GM12878 (cell line): ENCODE data around the gene FRAS1. TPM values are rescaled to one million over a fixed set of nuclear protein-coding genes. Genes with fewer than 3 reads are reported as not detected.

Experiments used
- ATAC-seq: fragments of 200-7000 bp; cut with Tn5 transposase; 3 replicates; pipeline ENCODE4 v1.9.1; 2020; ENCODE audit warnings: mild to moderate bottlenecking, moderate library complexity
- BruUV-seq: library from RNA; stranded (reverse); fragments of 400-500 nt; replicated peaks from 2 replicates; lab custom pipeline; 2021; lab: Mats Ljungman, UMichigan
- CTCF ChIA-PET: fragments of 300-600 bp; sonication (Branson Sonifier 250); formaldehyde crosslinking; extraction: SDS; loops from one replicate; lab custom pipeline; 2021; ENCODE audit warnings: inconsistent platforms; lab: Yijun Ruan, JAX
- POLR2A ChIA-PET: fragments of 350-600 bp; formaldehyde crosslinking; extraction: SDS; loops from one replicate; lab custom pipeline; 2021; ENCODE audit warnings: inconsistent platforms; lab: Charles Lee
- RAD21 ChIA-PET: fragments of 300-600 bp; sonication (Branson Sonifier 250); formaldehyde crosslinking; loops from one replicate; lab custom pipeline; 2023; ENCODE audit warnings: antibody characterized with exemption; ENCODE audit not compliant: unreplicated experiment; lab: Charles Lee
- SMC1A ChIA-PET: fragments of 300-600 bp; sonication (Branson Sonifier 250); formaldehyde crosslinking; loops from one replicate; lab custom pipeline; 2023; ENCODE audit not compliant: unreplicated experiment, uncharacterized antibody; lab: Charles Lee
- DNase-seq: peaks from one replicate; pipeline ENCODE4 v3.0.0-alpha.2; 2011; ENCODE audit warnings: low read depth, low spot score
- FAIRE-seq: peaks from 3 replicates; lab custom pipeline; 2011; peaks lifted over from hg19 to GRCh38; lab: Jason Lieb, UNC
- H2AFZ ChIP-seq: 2 replicates; pipeline ENCODE4 v1.6.0; 2011; ENCODE audit warnings: low read depth, low read length, control low read depth; ENCODE audit not compliant: control insufficient read depth
- H3K27ac ChIP-seq: 2 replicates; pipeline ENCODE4 v1.5.1; 2011; ENCODE audit warnings: control low read depth; ENCODE audit not compliant: control insufficient read depth, insufficient read depth
- H3K27me3 ChIP-seq, 2 experiments: replicated peaks in 1 of 2; 2 replicates each; pipeline versions ENCODE4 v1.6.0 to v1.6.1; 2011; ENCODE audit warnings: low read length in 1 of 2; ENCODE audit not compliant: control insufficient read depth in 2 of 2, insufficient read depth in 2 of 2
- H3K36me3 ChIP-seq, 2 experiments: 2 replicates each; pipeline ENCODE4 v1.5.1; 2011; ENCODE audit warnings: low read length in 1 of 2; ENCODE audit not compliant: control insufficient read depth in 2 of 2, insufficient read depth in 2 of 2
- H3K4me1 ChIP-seq: 2 replicates; pipeline ENCODE4 v1.6.1; 2011; ENCODE audit warnings: mild to moderate bottlenecking, low read length, moderate library complexity, mixed read lengths; ENCODE audit not compliant: control insufficient read depth, insufficient read depth
- H3K4me2 ChIP-seq: 2 replicates; pipeline ENCODE4 v1.6.0; 2011; ENCODE audit warnings: control low read depth; ENCODE audit not compliant: control insufficient read depth, insufficient read depth
- H3K4me3 ChIP-seq: fragments of 200-600 bp; sonication (generic); 2 replicates; pipeline ENCODE4 v1.5.1; 2016
- H3K79me2 ChIP-seq: 2 replicates; pipeline ENCODE4 v1.6.0; 2011; ENCODE audit warnings: low read length; ENCODE audit not compliant: control insufficient read depth, insufficient read depth
- H3K9ac ChIP-seq: 2 replicates; pipeline ENCODE4 v1.8.0; 2011; ENCODE audit warnings: low read length, control low read depth, mixed read lengths; ENCODE audit not compliant: control insufficient read depth, insufficient read depth
- H3K9me3 ChIP-seq: replicated peaks from 3 replicates; pipeline ENCODE4 v1.5.1; 2011; ENCODE audit warnings: mild to moderate bottlenecking, low read length; ENCODE audit not compliant: control insufficient read depth, insufficient read depth
- H4K20me1 ChIP-seq: 2 replicates; pipeline ENCODE4 v1.6.0; 2011; ENCODE audit not compliant: control insufficient read depth, insufficient read depth
- ATF3 ChIP-seq: IDR thresholded peaks from 2 replicates; pipeline ENCODE4 v1.6.1; 2011; ENCODE audit warnings: low read depth, mild to moderate bottlenecking, low read length, moderate library complexity, borderline replicate concordance; ENCODE audit errors: extremely low read depth
- ATF7 ChIP-seq: fragments of 450-650 bp; IDR thresholded peaks from 2 replicates; pipeline ENCODE4 v1.6.1; 2016; ENCODE audit warnings: low read depth, mild to moderate bottlenecking
- EGR1 ChIP-seq, 2 experiments: IDR thresholded peaks; 1 replicate in 1 of 2; 2 replicates in 1 of 2; pipeline ENCODE4 v1.6.1; 2011 to 2012; ENCODE audit warnings: low read depth in 2 of 2, low read length in 2 of 2, borderline replicate concordance in 1 of 2, mild to moderate bottlenecking in 1 of 2, moderate library complexity in 1 of 2
- KAT2A ChIP-seq: conservative IDR thresholded peaks from 2 replicates; pipeline ENCODE4 v1.6.1; 2011; ENCODE audit warnings: low read depth, low read length; ENCODE audit not compliant: control insufficient read depth
- KLF5 ChIP-seq: fragments of 450-650 bp; IDR thresholded peaks from 2 replicates; pipeline ENCODE4 v1.6.1; 2014; ENCODE audit warnings: mild to moderate bottlenecking; ENCODE audit not compliant: partially characterized antibody
- MYB ChIP-seq: fragments of 150-350 bp; IDR thresholded peaks from 2 replicates; pipeline ENCODE4 v1.6.1; 2014; ENCODE audit warnings: mild to moderate bottlenecking, low read depth, low read length, borderline replicate concordance
- NBN ChIP-seq: fragments of 450-650 bp; IDR thresholded peaks from 2 replicates; pipeline ENCODE4 v1.6.1; 2016
- TBL1XR1 ChIP-seq: IDR thresholded peaks from 2 replicates; pipeline ENCODE4 v1.6.1; 2012; ENCODE audit warnings: low read depth, low read length, improper control_type of control experiment
- TCF7 ChIP-seq: IDR thresholded peaks from 2 replicates; pipeline ENCODE4 v1.6.1; 2014; ENCODE audit warnings: antibody characterized with exemption, borderline replicate concordance
- ZNF622 ChIP-seq: fragments of 450-650 bp; IDR thresholded peaks from 2 replicates; pipeline ENCODE4 v1.6.1; 2017; ENCODE audit warnings: mild to moderate bottlenecking, inconsistent platforms
- WGBS: methylation state at CpG from one replicate; pipeline ENCODE4 v1.1.6; 2016; ENCODE audit warnings: low lambda C conversion rate; ENCODE audit not compliant: insufficient replicate concordance, insufficient coverage; ENCODE audit errors: missing lambda C conversion rate; 5-methylcytosine and 5-hydroxymethylcytosine counted together
- in situ Hi-C: fragments of 300-500 bp; cut with MboI; formaldehyde crosslinking; loops from 9 replicates; pipeline ENCODE4 v1.14.3; 2018; ENCODE audit warnings: mixed read lengths
- intact Hi-C: fragments of 100-400 bp; cut with micrococcal nuclease; formaldehyde crosslinking; loops from one replicate; pipeline ENCODE4 v1.14.2; 2022; ENCODE audit not compliant: unreplicated experiment
- polyA plus RNA-seq, 11 experiments: library from polyadenylated mRNA; depleted of rRNA in 4 of 11; unstranded in 6 of 11; stranded (reverse) in 5 of 11; fragments of >200 nt; fragmentation: Nextera tagmentation in 4 of 11; fragmentation: Illumina TruSeq in 1 of 11; extraction: Ambion mirVana in 4 of 11; extraction: Trizol in 1 of 11; gene quantifications; 1 replicate in 1 of 11; 2 replicates in 10 of 11; pipeline versions ENCODE4 v1.2.1 to v1.2.3, GENCODE V29; 2011 to 2016; ENCODE audit warnings: inconsistent platforms in 2 of 11, missing spikeins in 2 of 11, low read depth in 1 of 11
- total RNA-seq, 4 experiments: library from RNA; depleted of rRNA in 3 of 4; stranded (reverse); fragments of >200 nt in 3 of 4; fragmentation: Illumina TruSeq in 1 of 4; extraction: Trizol in 1 of 4; gene quantifications; 2 replicates each; pipeline versions ENCODE4 v1.2.1 to v1.2.3, GENCODE V29; 2013 to 2021
- TF ChIP-seq, protein P1 (sequence below): IDR thresholded peaks from 2 replicates; pipeline ENCODE4 v1.6.1; 2012; ENCODE audit warnings: low read depth, low read length, improper control_type of control experiment
- TF ChIP-seq, protein P2 (sequence below): fragments of 450-650 bp; formaldehyde crosslinking; IDR thresholded peaks from 2 replicates; pipeline ENCODE4 v1.4.0; 2022; ENCODE audit warnings: mild to moderate bottlenecking, moderate library complexity

Gene FRAS1
- total and polyA plus RNA-seq, 10 of the 15 experiments (the other 5 are each of a cell fraction or from before 2014, with no cell fraction given) = 0.08 to 11.7 (median 0.20) TPM

- Histone ChIP-seq H3K79me2 (no peaks in the 10 kb centered on the region), H2AFZ (no peak overlapping the region), H3K27ac (no peak overlapping the region), H3K27me3 (no peaks in the 10 kb centered on the region), H4K20me1 (no peaks in the 10 kb centered on the region), H3K4me1 (no peaks in the 10 kb centered on the region), H3K9ac (no peak overlapping the region), H3K9me3 (no peaks in the 10 kb centered on the region; the same call in 2 of the 3 replicates), H3K4me3 (no peak overlapping the region), H3K36me3 (no peaks in the 10 kb centered on the region), H3K4me2 (no peak overlapping the region)
- FAIRE-seq (no peak), ATAC-seq (no peak), DNase-seq (no peak)
- RAD21 ChIA-PET = interaction anchor here (1.3 kb wide), 1 partner anchor 459 kb away, joined by 5 read pairs; no protein-coding TSS in a partner anchor
- SMC1A ChIA-PET = interaction anchor here (0.9 to 1.7 kb wide), 2 partner anchors 9 to 558 kb away, joined by 3 to 4 read pairs; no protein-coding TSS in a partner anchor
- POLR2A ChIA-PET = interaction anchor here (0.9 kb wide), 1 partner anchor 9 kb away, joined by 4 read pairs; no protein-coding TSS in a partner anchor
- CTCF ChIA-PET = interaction anchor here (0.9 kb wide), 1 partner anchor 458 kb away, joined by 5 read pairs; no protein-coding TSS in a partner anchor
- no TSS peak for BruUV-seq
- intact Hi-C loops (loop anchor here (10.0 kb wide), 1 partner anchor 554 kb away; no protein-coding TSS in a partner anchor), in situ Hi-C loops (no loop called here)
- 29% methylated on average over 3 of the region's 3 CpGs for WGBS
- TF ChIP-seq TBL1XR1 (no peak), ZNF622 (no peak), NBN (no peak), TCF7 (no peak), ATF7 (no peak), ATF3 (no peak), KLF5 (no peak), KAT2A (no peak), MYB (no peak), EGR1 (IDR thresholded peaks at IDR 0.05; ENCODE audit: borderline replicate concordance in 1 of 2, low read depth in 2 of 2, low read length in 2 of 2) (no peak)
- TF ChIP-seq, protein P1, sequence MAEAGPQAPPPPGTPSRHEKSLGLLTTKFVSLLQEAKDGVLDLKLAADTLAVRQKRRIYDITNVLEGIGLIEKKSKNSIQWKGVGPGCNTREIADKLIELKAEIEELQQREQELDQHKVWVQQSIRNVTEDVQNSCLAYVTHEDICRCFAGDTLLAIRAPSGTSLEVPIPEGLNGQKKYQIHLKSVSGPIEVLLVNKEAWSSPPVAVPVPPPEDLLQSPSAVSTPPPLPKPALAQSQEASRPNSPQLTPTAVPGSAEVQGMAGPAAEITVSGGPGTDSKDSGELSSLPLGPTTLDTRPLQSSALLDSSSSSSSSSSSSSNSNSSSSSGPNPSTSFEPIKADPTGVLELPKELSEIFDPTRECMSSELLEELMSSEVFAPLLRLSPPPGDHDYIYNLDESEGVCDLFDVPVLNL = no peak
- TF ChIP-seq, protein P2, sequence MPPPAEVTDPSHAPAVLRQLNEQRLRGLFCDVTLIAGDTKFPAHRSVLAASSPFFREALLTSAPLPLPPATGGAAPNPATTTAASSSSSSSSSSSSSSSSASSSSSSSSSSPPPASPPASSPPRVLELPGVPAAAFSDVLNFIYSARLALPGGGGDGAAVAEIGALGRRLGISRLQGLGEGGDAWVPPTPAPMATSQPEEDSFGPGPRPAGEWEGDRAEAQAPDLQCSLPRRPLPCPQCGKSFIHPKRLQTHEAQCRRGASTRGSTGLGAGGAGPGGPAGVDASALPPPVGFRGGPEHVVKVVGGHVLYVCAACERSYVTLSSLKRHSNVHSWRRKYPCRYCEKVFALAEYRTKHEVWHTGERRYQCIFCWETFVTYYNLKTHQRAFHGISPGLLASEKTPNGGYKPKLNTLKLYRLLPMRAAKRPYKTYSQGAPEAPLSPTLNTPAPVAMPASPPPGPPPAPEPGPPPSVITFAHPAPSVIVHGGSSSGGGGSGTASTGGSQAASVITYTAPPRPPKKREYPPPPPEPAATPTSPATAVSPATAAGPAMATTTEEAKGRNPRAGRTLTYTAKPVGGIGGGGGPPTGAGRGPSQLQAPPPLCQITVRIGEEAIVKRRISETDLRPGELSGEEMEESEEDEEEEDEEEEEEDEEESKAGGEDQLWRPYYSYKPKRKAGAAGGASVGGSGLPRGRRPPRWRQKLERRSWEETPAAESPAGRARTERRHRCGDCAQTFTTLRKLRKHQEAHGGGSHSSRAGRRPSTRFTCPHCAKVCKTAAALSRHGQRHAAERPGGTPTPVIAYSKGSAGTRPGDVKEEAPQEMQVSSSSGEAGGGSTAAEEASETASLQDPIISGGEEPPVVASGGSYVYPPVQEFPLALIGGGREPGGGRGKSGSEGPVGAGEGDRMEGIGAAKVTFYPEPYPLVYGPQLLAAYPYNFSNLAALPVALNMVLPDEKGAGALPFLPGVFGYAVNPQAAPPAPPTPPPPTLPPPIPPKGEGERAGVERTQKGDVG = no peak
Measured at GRCh38 chr4:78518561-78518960, 461.4 kb downstream of the FRAS1 start.
